ENCODE measurements around the gene MYO19. TPM values are rescaled to one million over a fixed set of nuclear protein-coding genes. Genes with fewer than 3 reads are reported as not detected.

Gene MYO19
- total and polyA plus RNA-seq, 9 of the 15 experiments (the other 6 are each of a cell fraction or from before 2014, with no cell fraction given) = 21.6 to 176 (median 129) TPM

DNA sequence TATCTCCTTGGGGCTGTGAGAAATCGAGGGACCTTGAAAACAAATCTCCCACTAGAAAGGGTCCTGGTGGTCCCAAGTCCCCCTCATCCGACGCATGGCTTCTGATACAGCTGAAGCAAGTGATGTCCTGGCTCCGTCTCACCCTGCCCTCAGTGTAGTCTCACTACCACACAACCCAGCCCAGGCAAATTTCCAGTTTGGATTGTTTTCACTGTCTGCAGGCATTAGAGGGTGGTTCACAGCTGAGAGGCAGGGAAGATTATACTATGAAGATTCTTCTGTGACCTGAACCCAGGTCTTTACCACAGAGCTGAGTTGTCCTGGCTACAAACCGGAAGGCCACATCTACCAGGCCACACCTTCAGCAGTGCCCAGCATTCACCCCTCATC lies 30.5 kb downstream of the MYO19 start (continued):
- TF ChIP-seq, protein P1, sequence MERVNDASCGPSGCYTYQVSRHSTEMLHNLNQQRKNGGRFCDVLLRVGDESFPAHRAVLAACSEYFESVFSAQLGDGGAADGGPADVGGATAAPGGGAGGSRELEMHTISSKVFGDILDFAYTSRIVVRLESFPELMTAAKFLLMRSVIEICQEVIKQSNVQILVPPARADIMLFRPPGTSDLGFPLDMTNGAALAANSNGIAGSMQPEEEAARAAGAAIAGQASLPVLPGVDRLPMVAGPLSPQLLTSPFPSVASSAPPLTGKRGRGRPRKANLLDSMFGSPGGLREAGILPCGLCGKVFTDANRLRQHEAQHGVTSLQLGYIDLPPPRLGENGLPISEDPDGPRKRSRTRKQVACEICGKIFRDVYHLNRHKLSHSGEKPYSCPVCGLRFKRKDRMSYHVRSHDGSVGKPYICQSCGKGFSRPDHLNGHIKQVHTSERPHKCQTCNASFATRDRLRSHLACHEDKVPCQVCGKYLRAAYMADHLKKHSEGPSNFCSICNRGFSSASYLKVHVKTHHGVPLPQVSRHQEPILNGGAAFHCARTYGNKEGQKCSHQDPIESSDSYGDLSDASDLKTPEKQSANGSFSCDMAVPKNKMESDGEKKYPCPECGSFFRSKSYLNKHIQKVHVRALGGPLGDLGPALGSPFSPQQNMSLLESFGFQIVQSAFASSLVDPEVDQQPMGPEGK (CRISPR knock-in tag; IDR thresholded peaks at IDR 0.05; ENCODE audit: borderline replicate concordance) = no peak
- TF ChIP-seq, protein P2, sequence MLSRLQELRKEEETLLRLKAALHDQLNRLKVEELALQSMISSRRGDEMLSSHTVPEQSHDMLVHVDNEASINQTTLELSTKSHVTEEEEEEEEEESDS (CRISPR knock-in tag; IDR thresholded peaks at IDR 0.05) = no peak
- TF ChIP-seq, protein P3, sequence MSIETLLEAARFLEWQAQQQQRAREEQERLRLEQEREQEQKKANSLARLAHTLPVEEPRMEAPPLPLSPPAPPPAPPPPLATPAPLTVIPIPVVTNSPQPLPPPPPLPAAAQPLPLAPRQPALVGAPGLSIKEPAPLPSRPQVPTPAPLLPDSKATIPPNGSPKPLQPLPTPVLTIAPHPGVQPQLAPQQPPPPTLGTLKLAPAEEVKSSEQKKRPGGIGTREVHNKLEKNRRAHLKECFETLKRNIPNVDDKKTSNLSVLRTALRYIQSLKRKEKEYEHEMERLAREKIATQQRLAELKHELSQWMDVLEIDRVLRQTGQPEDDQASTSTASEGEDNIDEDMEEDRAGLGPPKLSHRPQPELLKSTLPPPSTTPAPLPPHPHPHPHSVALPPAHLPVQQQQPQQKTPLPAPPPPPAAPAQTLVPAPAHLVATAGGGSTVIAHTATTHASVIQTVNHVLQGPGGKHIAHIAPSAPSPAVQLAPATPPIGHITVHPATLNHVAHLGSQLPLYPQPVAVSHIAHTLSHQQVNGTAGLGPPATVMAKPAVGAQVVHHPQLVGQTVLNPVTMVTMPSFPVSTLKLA (conservative IDR thresholded peaks at IDR 0.05) = no peak
- TF ChIP-seq TEAD1 (CRISPR knock-in tag; IDR thresholded peaks at IDR 0.05) = no peak
- TF ChIP-seq ESRRA (IDR thresholded peaks at IDR 0.05; ENCODE audit: borderline replicate concordance, low read depth) = no peak
- TF ChIP-seq HMGN3 (IDR thresholded peaks at IDR 0.05; ENCODE audit: borderline replicate concordance, extremely low read depth, insufficient read length, low read depth, low read length) = no peak

Measured in K562 (cell line).